H1 (cell line): ENCODE data around the gene PPP2R2C. TPM values are rescaled to one million over a fixed set of nuclear protein-coding genes. Genes with fewer than 3 reads are reported as not detected.
A peak's percentile ranks its signal among the peaks of the same experiment; 100 is the strongest.

Experiments
- CTCF ChIA-PET: fragments of 300-600 bp; sonication (Branson Sonifier 250); formaldehyde crosslinking; loops from one replicate; lab custom pipeline; 2021; ENCODE audit not compliant: partially characterized antibody; lab: Charles Lee
- POLR2A ChIA-PET: fragments of 300-600 bp; sonication (Branson Sonifier 250); formaldehyde crosslinking; loops from one replicate; lab custom pipeline; 2021; ENCODE audit warnings: inconsistent platforms; ENCODE audit not compliant: partially characterized antibody; lab: Charles Lee
- DNase-seq, 2 experiments: peaks; one replicate each; pipeline versions ENCODE4 v3.0.0 to v3.0.0-alpha.2; 2010 to 2022; ENCODE audit warnings: low spot score in 2 of 2, low read depth in 1 of 2, mixed read lengths in 1 of 2
- FAIRE-seq: peaks from 2 replicates; lab custom pipeline; 2011; peaks lifted over from hg19 to GRCh38; lab: Jason Lieb, UNC
- H2AFZ ChIP-seq: 2 replicates; pipeline ENCODE4 v1.8.1; 2012; ENCODE audit warnings: low read length, inconsistent platforms
- H2AK5ac ChIP-seq: 2 replicates; pipeline ENCODE4 v1.6.1; 2013; ENCODE audit warnings: low read depth, low read length
- H2BK120ac ChIP-seq: replicated peaks from 2 replicates; pipeline ENCODE3; 2013; ENCODE audit warnings: low read depth, low read length, inconsistent platforms
- H2BK12ac ChIP-seq: 2 replicates; pipeline ENCODE4 v1.6.1; 2013; ENCODE audit warnings: low read depth, low read length
- H2BK15ac ChIP-seq: 2 replicates; pipeline ENCODE4 v1.6.1; 2013; ENCODE audit warnings: low read length
- H2BK20ac ChIP-seq: 2 replicates; pipeline ENCODE4 v1.6.1; 2013; ENCODE audit warnings: low read length
- H2BK5ac ChIP-seq: 2 replicates; pipeline ENCODE4 v1.6.1; 2013; ENCODE audit warnings: low read depth, low read length
- H3K14ac ChIP-seq: 2 replicates; pipeline ENCODE4 v1.6.1; 2013; ENCODE audit warnings: inconsistent platforms; ENCODE audit not compliant: insufficient read length
- H3K18ac ChIP-seq: 2 replicates; pipeline ENCODE4 v1.6.1; 2013; ENCODE audit warnings: low read length; ENCODE audit errors: extremely low read depth
- H3K23ac ChIP-seq: 2 replicates; pipeline ENCODE4 v1.6.1; 2013; ENCODE audit warnings: inconsistent platforms; ENCODE audit not compliant: insufficient read length
- H3K23me2 ChIP-seq: 2 replicates; pipeline ENCODE4 v1.6.1; 2013; ENCODE audit warnings: low read depth, low read length
- H3K27ac ChIP-seq: 2 replicates; pipeline ENCODE4 v1.6.1; 2011; ENCODE audit warnings: low read depth, low read length, inconsistent platforms
- H3K27me3 ChIP-seq, 4 experiments: replicated peaks in 1 of 4; 1 replicate in 1 of 4; 2 replicates in 3 of 4; pipeline versions ENCODE4 v1.6.1 to v1.8.1; 2011 to 2013; ENCODE audit warnings: low read length in 3 of 4, mild to moderate bottlenecking in 3 of 4, inconsistent platforms in 2 of 4, mixed read lengths in 2 of 4, moderate library complexity in 1 of 4; ENCODE audit not compliant: control insufficient read depth in 3 of 4, insufficient read depth in 3 of 4; ENCODE audit errors: extremely low read depth in 1 of 4
- H3K36me3 ChIP-seq, 4 experiments: 2 replicates each; pipeline versions ENCODE4 v1.6.1 to v1.8.1; 2011 to 2013; ENCODE audit warnings: mild to moderate bottlenecking in 4 of 4, low read length in 3 of 4, moderate library complexity in 2 of 4, control low read depth in 1 of 4, inconsistent platforms in 1 of 4; ENCODE audit not compliant: insufficient read depth in 4 of 4, control insufficient read depth in 2 of 4
- H3K4ac ChIP-seq: replicated peaks from 2 replicates; pipeline ENCODE3; 2013; ENCODE audit warnings: low read length, low read depth, mixed read lengths, inconsistent platforms; ENCODE audit not compliant: insufficient read length
- H3K4me1 ChIP-seq, 4 experiments: replicated peaks in 1 of 4; 1 replicate in 1 of 4; 2 replicates in 3 of 4; pipeline versions ENCODE4 v1.6.1 to v1.8.1; 2011 to 2013; ENCODE audit warnings: low read length in 3 of 4, inconsistent platforms in 2 of 4, mixed read lengths in 1 of 4; ENCODE audit not compliant: insufficient read depth in 4 of 4, control insufficient read depth in 3 of 4
- H3K4me2 ChIP-seq, 2 experiments: 2 replicates each; pipeline versions ENCODE4 v1.6.1 to v1.8.1; 2011 to 2013; ENCODE audit warnings: low read depth in 2 of 2, low read length in 2 of 2, control low read depth in 1 of 2, inconsistent platforms in 1 of 2, mild to moderate bottlenecking in 1 of 2; ENCODE audit not compliant: insufficient read depth in 1 of 2
- H3K4me3 ChIP-seq, 4 experiments: fragments of 200-600, 300-600 bp in 1 of 4; sonication (generic), shearing (Covaris generic), sonication (Bioruptor Twin) in 1 of 4; 2 replicates each; pipeline versions ENCODE4 v1.5.1 to v1.8.1; 2011 to 2016; ENCODE audit warnings: low read length in 4 of 4, low read depth in 3 of 4, control low read depth in 2 of 4, inconsistent platforms in 2 of 4, mild to moderate bottlenecking in 2 of 4, mixed read lengths in 1 of 4, moderate library complexity in 1 of 4; ENCODE audit not compliant: insufficient read depth in 2 of 4; ENCODE audit errors: extremely low read depth in 1 of 4
- H3K56ac ChIP-seq: replicated peaks from 2 replicates; pipeline ENCODE3; 2013; ENCODE audit warnings: low read depth, mild to moderate bottlenecking, mixed read lengths, low read length, inconsistent platforms; ENCODE audit not compliant: insufficient read length
- H3K79me1 ChIP-seq: 2 replicates; pipeline ENCODE4 v1.6.1; 2013; ENCODE audit warnings: low read depth, low read length, control low read depth
- H3K79me2 ChIP-seq, 2 experiments: 2 replicates each; pipeline versions ENCODE4 v1.6.1 to v1.8.1; 2012 to 2013; ENCODE audit warnings: low read length in 2 of 2, mild to moderate bottlenecking in 2 of 2, inconsistent platforms in 1 of 2; ENCODE audit not compliant: insufficient read depth in 2 of 2, control insufficient read depth in 1 of 2
- H3K9ac ChIP-seq, 4 experiments: replicated peaks in 1 of 4; 1 replicate in 1 of 4; 2 replicates in 3 of 4; pipeline versions ENCODE4 v1.6.1 to v1.8.1; 2011 to 2013; ENCODE audit warnings: low read depth in 3 of 4, low read length in 3 of 4, control low read depth in 2 of 4, mild to moderate bottlenecking in 2 of 4, moderate library complexity in 2 of 4, inconsistent platforms in 1 of 4; ENCODE audit errors: extremely low read depth in 1 of 4
- H3K9me3 ChIP-seq, 2 experiments: 2 replicates each; pipeline versions ENCODE4 v1.6.1 to v1.8.1; 2012 to 2013; ENCODE audit warnings: mild to moderate bottlenecking in 2 of 2, moderate library complexity in 2 of 2, control low read depth in 1 of 2, inconsistent platforms in 1 of 2, low read depth in 1 of 2, low read length in 1 of 2, mixed read lengths in 1 of 2; ENCODE audit not compliant: insufficient read depth in 2 of 2
- H4K20me1 ChIP-seq, 2 experiments: replicated peaks in 1 of 2; 2 replicates each; pipeline versions ENCODE3 to v1.8.1; 2011 to 2013; ENCODE audit warnings: inconsistent platforms in 2 of 2, low read length in 2 of 2, mild to moderate bottlenecking in 1 of 2; ENCODE audit not compliant: insufficient read depth in 2 of 2, control insufficient read depth in 1 of 2
- H4K5ac ChIP-seq: 2 replicates; pipeline ENCODE4 v1.6.1; 2013; ENCODE audit warnings: low read length, low read depth, mixed read lengths, inconsistent platforms; ENCODE audit not compliant: insufficient read length
- H4K8ac ChIP-seq: 2 replicates; pipeline ENCODE4 v1.8.0; 2013; ENCODE audit warnings: mild to moderate bottlenecking, moderate library complexity, low read length, inconsistent platforms; ENCODE audit not compliant: insufficient read depth; ENCODE audit errors: extremely low read depth
- H4K91ac ChIP-seq: replicated peaks from 2 replicates; pipeline ENCODE3; 2013; ENCODE audit warnings: low read length, mixed read lengths, inconsistent platforms; ENCODE audit not compliant: insufficient read length
- BCL11A ChIP-seq, 2 experiments: IDR thresholded peaks; one replicate each; pipeline ENCODE4 v1.6.1; 2011; ENCODE audit warnings: low read depth in 2 of 2, low read length in 2 of 2, mild to moderate bottlenecking in 2 of 2
- MAFK ChIP-seq: IDR thresholded peaks from 2 replicates; pipeline ENCODE4 v1.6.1; 2012; ENCODE audit warnings: low read depth, mild to moderate bottlenecking, improper control_type of control experiment, low read length
- NRF1 ChIP-seq: IDR thresholded peaks from 2 replicates; pipeline ENCODE4 v1.6.1; 2011; ENCODE audit warnings: mild to moderate bottlenecking, low read depth, low read length, improper control_type of control experiment
- POLR2AphosphoS5 ChIP-seq: IDR thresholded peaks from 2 replicates; pipeline ENCODE4 v1.6.1; 2011; ENCODE audit warnings: low read depth, low read length
- POU5F1 ChIP-seq: IDR thresholded peaks from 2 replicates; pipeline ENCODE4 v1.6.1; 2011; ENCODE audit warnings: low read depth, mild to moderate bottlenecking, low read length, moderate library complexity
- SIN3A ChIP-seq, 2 experiments: IDR thresholded peaks in 1 of 2; conservative IDR thresholded peaks in 1 of 2; 2 replicates each; pipeline ENCODE4 v1.6.1; 2011 to 2012; ENCODE audit warnings: low read length in 2 of 2, improper control_type of control experiment in 1 of 2, low read depth in 1 of 2, mild to moderate bottlenecking in 1 of 2
- SP2 ChIP-seq: IDR thresholded peaks from 2 replicates; pipeline ENCODE4 v1.6.1; 2012; ENCODE audit warnings: mild to moderate bottlenecking, low read length, inconsistent platforms
- SP4 ChIP-seq: IDR thresholded peaks from 2 replicates; pipeline ENCODE4 v1.6.1; 2012; ENCODE audit warnings: low read length, inconsistent platforms
- SRF ChIP-seq: IDR thresholded peaks from 2 replicates; pipeline ENCODE4 v1.6.1; 2011; ENCODE audit warnings: mild to moderate bottlenecking, low read depth, low read length, moderate library complexity
- SUZ12 ChIP-seq: fragments of 200-600 bp; sonication (generic); IDR thresholded peaks from 2 replicates; pipeline ENCODE4 v1.6.1; 2012; ENCODE audit warnings: mild to moderate bottlenecking, inconsistent platforms, low read length, moderate library complexity, mixed read lengths
- USF2 ChIP-seq: IDR thresholded peaks from 2 replicates; pipeline ENCODE4 v1.6.1; 2011; ENCODE audit warnings: low read length, improper control_type of control experiment
- WGBS, 2 experiments: shearing (Covaris generic) in 1 of 2; methylation state at CpG; one replicate each; pipeline versions ENCODE4 v1.1.6 to v1.1.7; 2013 to 2015; ENCODE audit warnings: low lambda C conversion rate in 2 of 2, mixed read lengths in 2 of 2, inconsistent platforms in 1 of 2, low coverage in 1 of 2, missing lambda C conversion rate in 1 of 2; ENCODE audit not compliant: insufficient replicate concordance in 2 of 2, insufficient coverage in 1 of 2, insufficient read length in 1 of 2; ENCODE audit errors: extremely low coverage in 1 of 2, missing lambda C conversion rate in 1 of 2; 5-methylcytosine and 5-hydroxymethylcytosine counted together
- polyA plus RNA-seq, 7 experiments: library from polyadenylated mRNA; depleted of rRNA in 3 of 7; stranded (reverse) in 5 of 7; unstranded in 2 of 7; fragments of >200 nt in 5 of 7; fragments of 200-250 nt in 2 of 7; gene quantifications; 1 replicate in 5 of 7; 2 replicates in 1 of 7; 4 replicates in 1 of 7; pipeline versions ENCODE4 v1.2.1 to v1.2.3, GENCODE V29; 2011 to 2013; ENCODE audit warnings: missing spikeins in 2 of 7, mixed read lengths in 2 of 7
- total RNA-seq: library from RNA; stranded (reverse); fragmentation: NEBNext Ultra II Directional; extraction: Animal tissue kit (Norgen Biotek cat#: 25700); gene quantifications from 2 replicates; pipeline ENCODE4 v1.2.1, GENCODE V29; 2021

The PPP2R2C gene
- total and polyA plus RNA-seq, 2 of the 8 experiments (the other 6 are each of a cell fraction or from before 2014, with no cell fraction given): 6.4 TPM

DNA sequence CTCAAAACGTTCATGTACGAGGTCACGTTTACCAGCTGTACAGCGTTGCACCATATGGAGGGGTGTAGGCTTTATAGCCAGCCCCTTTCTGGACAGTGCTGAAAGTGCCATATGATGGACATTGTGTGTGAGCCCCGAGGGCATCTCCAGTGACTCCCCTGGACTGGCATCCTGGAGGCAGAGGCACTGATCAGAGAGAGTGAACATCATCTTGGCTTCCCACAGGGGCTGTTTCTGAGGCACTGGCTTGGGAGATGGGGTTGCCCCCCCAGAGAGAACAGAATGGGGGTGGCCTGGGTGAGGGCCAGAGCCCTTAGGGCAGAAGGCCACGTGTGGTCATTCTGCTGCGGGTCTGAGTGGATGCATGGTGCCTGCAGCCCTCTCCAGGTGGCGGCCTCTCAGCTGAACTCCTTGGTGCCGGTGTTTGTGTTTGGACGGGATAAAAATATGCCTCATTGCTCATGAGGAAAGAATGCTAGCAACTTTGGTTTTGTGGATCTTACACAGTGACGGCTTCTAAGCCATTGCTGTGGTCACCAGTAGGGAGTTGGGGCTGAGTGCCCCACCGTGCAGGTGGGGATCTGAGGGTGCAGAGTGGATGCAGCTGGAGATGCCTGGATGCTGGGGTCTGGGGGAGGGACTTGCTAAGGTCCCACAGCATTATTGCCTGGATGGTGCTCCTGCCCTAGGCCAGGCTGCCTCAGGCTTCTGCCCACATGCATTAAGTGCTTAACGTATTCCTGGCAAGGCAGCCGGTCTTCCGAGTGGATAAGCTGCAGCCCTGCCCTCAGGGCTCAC, 199.4 kb downstream of the PPP2R2C start:
- no peaks in the 10 kb centered on the region for H3K9me3 ChIP-seq
- WGBS, 2 experiments: 91% methylated on average over 15 of the region's 15 CpGs; no CpG with 5 or more reads in 1 of the 2 experiments
- no peak overlapping the region for H3K4me2 ChIP-seq
- peaks cover 0 to 6% of the 10 kb centered on the region in 2 experiments; a peak in 1 of 4 replicates for H3K79me2 ChIP-seq
- peaks cover 6% of the 10 kb centered on the region; the same call in 1 of the 2 replicates for H3K23me2 ChIP-seq
- no peak overlapping the region for H2BK120ac ChIP-seq
- no peak overlapping the region for H3K27ac ChIP-seq
- H3K4me3 ChIP-seq: no peak overlapping the region
- H4K91ac ChIP-seq: no peak overlapping the region
- no peak overlapping the region for H2BK15ac ChIP-seq
- peaks cover 4 to 22% (median 11%) of the 10 kb centered on the region in 4 experiments for H3K4me1 ChIP-seq
- CTCF ChIA-PET: interaction anchor here (0.6 to 37.7 kb wide), 5 partner anchors 12 to 1862 kb away, joined by 3 to 908 read pairs (median 4); no protein-coding TSS in a partner anchor
- H2BK20ac ChIP-seq: no peak overlapping the region
- H3K36me3 ChIP-seq: peaks cover 0 to 3% (median under 1%) of the 10 kb centered on the region in 4 experiments; a peak in 1 of 8 replicates
- H2BK12ac ChIP-seq: no peak overlapping the region
- H2AFZ ChIP-seq: no peak overlapping the region
- FAIRE-seq (no peak), DNase-seq (no peak)
- no peak overlapping the region for H3K56ac ChIP-seq
- H3K4ac ChIP-seq: no peak overlapping the region
- H3K27me3 ChIP-seq: peaks cover 0 to 2% (median 0%) of the 10 kb centered on the region in 4 experiments; a peak in 1 of 7 replicates
- peak overlapping the region; percentile 75; the same call in 1 of the 2 replicates for H4K8ac ChIP-seq
- H2BK5ac ChIP-seq: no peak overlapping the region
- H2AK5ac ChIP-seq: peak overlapping the region; percentile 53; the same call in 1 of the 2 replicates
- POLR2A ChIA-PET: interaction anchor here (0.7 to 1.2 kb wide), 3 partner anchors 26 to 35 kb away, joined by 3 to 4 read pairs (median 4); no protein-coding TSS in a partner anchor
- no peak overlapping the region for H3K23ac ChIP-seq
- H3K79me1 ChIP-seq: peaks cover 2% of the 10 kb centered on the region; the same call in 1 of the 2 replicates
- no peak overlapping the region for H4K5ac ChIP-seq
- H3K18ac ChIP-seq: peak overlapping the region; percentile 32
- no peak overlapping the region; a peak in 1 of 7 replicates for H3K9ac ChIP-seq
- H4K20me1 ChIP-seq: peaks cover 4 to 16% of the 10 kb centered on the region in 2 experiments
- no peak overlapping the region for H3K14ac ChIP-seq
- TF ChIP-seq USF2: no peak
- TF ChIP-seq SP2: no peak
- TF ChIP-seq SIN3A (conservative IDR thresholded peaks at IDR 0.05 in 1 of 2, IDR thresholded peaks at IDR 0.05 in 1 of 2; ENCODE audit: low read depth in 1 of 2, low read length in 2 of 2): no peak
- no peak for TF ChIP-seq NRF1
- TF ChIP-seq POU5F1: no peak
- TF ChIP-seq MAFK: no peak
- TF ChIP-seq SP4: no peak
- no peak for TF ChIP-seq POLR2AphosphoS5
- no peak for TF ChIP-seq BCL11A (IDR thresholded peaks at IDR 0.05; ENCODE audit: low read depth in 2 of 2, low read length in 2 of 2)
- TF ChIP-seq SUZ12: no peak
- no peak for TF ChIP-seq SRF
